GM12872 (cell line): ENCODE measurements around the gene PRPF19.

ENCODE experiments used
- TF ChIP-seq, protein P1 (sequence below): IDR thresholded peaks from 3 replicates; pipeline ENCODE4 v1.5.1; 2011; ENCODE audit warnings: low read depth, mild to moderate bottlenecking, low read length, moderate library complexity; ENCODE audit not compliant: insufficient read depth

PRPF19 gene

DNA sequence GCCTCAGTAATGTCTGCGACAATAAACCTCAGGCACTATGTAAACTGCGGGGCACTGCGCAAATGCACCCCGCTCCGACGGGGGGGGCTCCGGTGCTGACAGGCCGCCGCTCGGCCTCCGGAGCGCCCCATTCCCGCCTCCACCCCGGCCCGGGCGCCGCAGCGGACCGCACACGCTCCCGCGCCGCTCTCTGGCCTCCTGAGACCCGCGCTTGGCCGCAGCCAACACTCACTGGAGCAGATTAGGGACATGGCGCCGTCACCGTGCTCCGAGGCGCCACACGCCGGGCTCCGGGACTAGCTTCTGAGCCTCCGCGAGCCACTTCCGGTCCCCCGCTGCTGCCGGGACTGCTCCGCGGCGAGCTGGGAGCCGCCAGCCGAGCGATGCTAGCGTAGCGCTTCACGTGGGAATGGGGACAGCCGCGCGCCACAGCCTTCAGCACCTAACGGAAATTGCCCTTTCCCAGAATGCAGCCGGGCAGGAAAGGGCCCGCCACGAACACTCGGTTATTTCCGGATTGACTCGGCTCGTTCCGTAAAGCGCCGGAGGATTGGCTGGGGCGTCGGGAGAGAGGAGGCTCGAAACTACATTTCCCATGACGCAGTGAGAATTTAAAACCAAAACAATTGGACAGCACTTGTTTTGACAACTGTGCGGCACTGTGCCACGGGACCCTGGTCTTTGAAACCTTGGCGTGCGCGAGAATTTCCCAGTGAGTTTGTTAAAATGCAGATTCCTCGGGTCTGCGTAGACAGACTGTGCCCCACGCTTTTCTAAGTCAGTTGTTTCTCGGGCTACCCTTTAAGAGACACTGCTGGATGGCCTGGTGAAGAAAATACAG lies at the start of gene PRPF19:
Gene PRPF19, minus strand, starts transcription at position 454 of the 841 bp plus-strand sequence. Its CDS starts 203 bp downstream, at position 251.
- TF ChIP-seq, protein P1, sequence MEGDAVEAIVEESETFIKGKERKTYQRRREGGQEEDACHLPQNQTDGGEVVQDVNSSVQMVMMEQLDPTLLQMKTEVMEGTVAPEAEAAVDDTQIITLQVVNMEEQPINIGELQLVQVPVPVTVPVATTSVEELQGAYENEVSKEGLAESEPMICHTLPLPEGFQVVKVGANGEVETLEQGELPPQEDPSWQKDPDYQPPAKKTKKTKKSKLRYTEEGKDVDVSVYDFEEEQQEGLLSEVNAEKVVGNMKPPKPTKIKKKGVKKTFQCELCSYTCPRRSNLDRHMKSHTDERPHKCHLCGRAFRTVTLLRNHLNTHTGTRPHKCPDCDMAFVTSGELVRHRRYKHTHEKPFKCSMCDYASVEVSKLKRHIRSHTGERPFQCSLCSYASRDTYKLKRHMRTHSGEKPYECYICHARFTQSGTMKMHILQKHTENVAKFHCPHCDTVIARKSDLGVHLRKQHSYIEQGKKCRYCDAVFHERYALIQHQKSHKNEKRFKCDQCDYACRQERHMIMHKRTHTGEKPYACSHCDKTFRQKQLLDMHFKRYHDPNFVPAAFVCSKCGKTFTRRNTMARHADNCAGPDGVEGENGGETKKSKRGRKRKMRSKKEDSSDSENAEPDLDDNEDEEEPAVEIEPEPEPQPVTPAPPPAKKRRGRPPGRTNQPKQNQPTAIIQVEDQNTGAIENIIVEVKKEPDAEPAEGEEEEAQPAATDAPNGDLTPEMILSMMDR = no peak

DNA sequence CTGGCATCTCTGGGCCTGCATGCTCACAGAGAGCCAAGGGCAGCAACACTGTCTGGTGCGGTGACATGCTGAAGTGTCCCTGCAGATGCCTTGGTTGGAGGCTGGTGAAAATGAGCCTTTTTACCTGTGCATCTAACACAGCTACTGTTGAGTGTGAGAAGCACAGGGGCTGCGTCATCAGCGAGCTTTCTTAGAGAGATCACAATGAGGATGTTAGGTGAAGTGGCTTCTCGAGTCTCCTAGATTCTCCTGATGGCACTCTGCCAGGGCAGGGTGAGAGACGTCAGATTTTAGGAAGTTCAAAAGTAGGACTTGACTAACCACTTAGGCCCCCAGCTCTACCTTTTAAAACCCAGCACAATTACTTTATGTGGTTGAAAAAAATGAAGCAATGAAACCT lies 49.2 kb upstream of the PRPF19 start:
- TF ChIP-seq, protein P1 = no peak

DNA sequence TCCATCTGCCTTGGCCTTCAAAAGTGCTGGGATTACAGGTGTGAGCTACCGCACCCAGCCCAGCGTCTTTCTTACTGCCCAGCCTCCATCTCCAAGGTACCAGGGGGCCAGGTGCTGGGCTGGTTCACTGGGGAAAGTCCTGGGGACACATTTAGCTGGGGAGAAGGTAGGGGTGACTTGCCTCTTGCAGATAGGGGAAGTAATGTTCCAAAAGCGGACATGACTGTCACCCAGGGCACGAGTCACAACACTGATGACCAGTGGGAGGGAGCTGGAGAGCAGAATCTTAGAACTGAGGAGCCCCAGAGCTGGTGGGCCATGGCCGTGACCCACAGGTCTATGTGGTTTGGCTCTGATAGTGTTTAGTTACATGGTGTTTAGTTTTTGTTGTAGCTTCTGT lies 48.0 kb upstream of the PRPF19 start:
- TF ChIP-seq, protein P1 = no peak

DNA sequence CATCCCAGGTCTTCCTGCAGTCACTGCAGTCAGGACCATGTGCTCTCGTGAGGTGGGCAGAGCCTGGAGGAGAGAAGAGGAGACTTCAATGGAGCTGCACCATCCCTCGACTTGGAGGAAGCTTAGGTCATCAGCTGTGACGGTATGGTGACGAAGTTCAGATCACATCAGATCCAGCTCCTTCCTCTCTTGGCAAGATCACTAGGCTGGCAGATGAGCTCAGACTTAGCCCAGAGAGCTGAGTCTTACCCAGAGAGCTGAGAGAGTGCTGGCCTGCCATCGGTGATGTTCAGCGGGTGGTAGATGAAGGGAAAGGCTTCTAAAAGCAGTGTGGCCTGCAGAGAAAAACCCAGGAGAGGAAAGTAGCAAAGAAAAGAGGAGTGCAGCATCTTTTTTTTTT lies 47.4 kb upstream of the PRPF19 start:
- TF ChIP-seq, protein P1 = no peak

DNA sequence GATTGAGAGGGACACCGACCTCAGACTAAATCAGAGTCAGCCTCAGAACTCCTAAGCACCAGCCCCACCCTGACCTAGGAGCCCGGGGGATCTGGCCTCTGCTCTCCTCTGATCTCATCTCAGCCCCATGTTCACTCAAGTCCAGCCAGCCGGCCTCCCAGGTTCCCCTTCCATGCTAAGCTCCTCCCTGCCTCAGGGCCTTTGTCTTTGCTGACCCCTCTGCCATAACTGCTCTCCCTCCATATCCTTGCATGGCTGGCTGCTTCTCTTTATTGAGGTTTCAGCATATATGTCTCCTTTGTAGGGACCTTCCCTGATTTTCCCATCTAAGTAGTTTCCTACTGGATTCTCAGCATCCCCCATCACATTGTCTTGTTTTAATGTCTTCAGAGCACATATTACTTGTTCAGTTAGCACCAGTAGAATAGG lies 46.4 kb upstream of the PRPF19 start:
- TF ChIP-seq, protein P1 = no peak

DNA sequence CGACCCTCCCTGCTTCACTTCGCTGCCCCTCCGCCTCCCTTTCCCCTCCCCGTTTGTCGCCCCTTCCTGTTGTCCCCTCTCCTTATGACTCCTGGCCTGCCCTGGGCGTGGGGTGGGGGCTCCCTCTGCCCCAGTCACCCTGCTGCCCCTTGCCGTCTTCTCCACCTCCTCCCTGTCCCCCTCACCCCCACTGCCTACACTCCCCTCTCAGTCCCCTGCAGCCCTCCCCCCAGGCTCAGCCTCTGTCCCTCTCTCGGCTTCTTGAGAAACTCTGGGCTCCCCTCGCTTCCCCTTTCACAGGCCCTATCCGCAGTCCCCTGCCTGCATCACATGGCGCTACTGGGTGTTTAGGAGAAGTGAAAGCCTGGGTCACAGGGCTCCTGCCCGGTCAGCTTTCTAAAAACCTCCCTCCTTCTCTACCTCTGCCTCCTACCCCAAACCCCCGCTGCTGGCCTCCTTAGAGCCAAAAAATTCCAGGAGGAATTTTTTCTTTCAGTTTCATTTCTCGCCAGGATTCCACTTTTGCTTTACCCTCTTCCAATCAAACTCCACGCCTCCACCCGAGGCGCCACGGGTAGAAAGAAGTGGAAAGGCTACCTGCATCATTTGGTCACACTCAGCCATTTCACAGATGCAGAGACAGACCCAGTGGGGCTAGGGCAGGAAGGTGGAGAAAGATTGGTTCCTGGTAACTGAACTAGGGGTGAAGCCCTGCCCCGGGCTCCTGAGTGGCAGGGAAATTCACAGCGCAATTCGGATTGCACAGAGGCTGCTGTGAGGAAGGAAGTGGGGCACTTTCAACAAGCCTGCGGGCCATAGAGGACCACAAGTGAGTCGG lies 45.7 kb upstream of the PRPF19 start, which contains the start of gene SLC15A3:
Gene SLC15A3, minus strand, starts transcription at position 273 of the 838 bp plus-strand sequence. CDS start 625 bp downstream, outside the sequence.
- TF ChIP-seq, protein P1 = no peak

DNA sequence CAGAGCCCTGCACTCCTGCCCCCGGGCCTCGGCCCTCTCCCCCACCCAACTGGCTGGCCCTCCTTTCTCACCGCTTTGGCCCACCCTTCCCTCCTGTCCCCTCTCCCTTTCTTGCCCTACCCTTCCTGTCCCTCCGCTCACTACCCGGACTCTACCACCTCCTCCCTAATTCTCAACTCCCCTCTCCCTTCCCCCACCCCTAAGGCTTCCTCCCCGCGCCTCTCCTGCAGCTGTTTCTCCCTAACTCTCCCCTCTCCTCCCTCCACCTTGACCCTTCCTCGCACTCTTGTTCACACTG lies 45.2 kb upstream of the PRPF19 start:
- TF ChIP-seq, protein P1 = no peak
